ENCODE measurements around the gene ABHD16A. TPM values are rescaled to one million over a fixed set of nuclear protein-coding genes. Genes with fewer than 3 reads are reported as not detected.

Gene ABHD16A
- total RNA-seq, 1 donor from 2014 or later: 54.7 TPM

- DNase-seq (ENCODE audit: low spot score): no peak
- Mint-ChIP-seq H3K27me3 (ENCODE audit: unreplicated experiment) (peaks cover 11% of the 10 kb centered on the region), H3K4me1 (ENCODE audit: unreplicated experiment) (peaks cover 20% of the 10 kb centered on the region), H3K27ac (ENCODE audit: unreplicated experiment) (no peak overlapping the region), H3K36me3 (ENCODE audit: low read depth, unreplicated experiment) (peaks cover 10% of the 10 kb centered on the region), H3K4me3 (ENCODE audit: unreplicated experiment) (peak overlapping the region; percentile 86), H3K9me3 (ENCODE audit: unreplicated experiment) (no peaks in the 10 kb centered on the region)
- no peak for TF ChIP-seq CTCF (IDR thresholded peaks at IDR 0.05; ENCODE audit: unreplicated experiment)
These were observed 19.5 kb downstream of the ABHD16A start for GRCh38 chr6:31683591-31683990.

GRCh38 chr6:31681135-31681671 is 21.9 kb downstream of the ABHD16A start:
- H3K4me3 Mint-ChIP-seq (ENCODE audit: unreplicated experiment): peak overlapping the region; percentile 84

GRCh38 chr6:31680226-31681134 is 22.6 kb downstream of the ABHD16A start, which contains the start of gene LY6G5C:
Gene LY6G5C, minus strand, starts transcription at chr6:31681067. Its CDS starts 694 bp downstream, at chr6:31680373.
- TF ChIP-seq CTCF (IDR thresholded peaks at IDR 0.05; ENCODE audit: unreplicated experiment): peak; percentile 29
- Mint-ChIP-seq H3K4me1 (ENCODE audit: unreplicated experiment) (peaks cover 24% of the 10 kb centered on the region), H3K27ac (ENCODE audit: unreplicated experiment) (peak within 1 kb of the TSS; percentile 88), H3K36me3 (ENCODE audit: low read depth, unreplicated experiment) (peaks cover 15% of the 10 kb centered on the region), H3K9me3 (ENCODE audit: unreplicated experiment) (no peaks in the 10 kb centered on the region), H3K27me3 (ENCODE audit: unreplicated experiment) (peaks cover 13% of the 10 kb centered on the region), H3K4me3 (ENCODE audit: unreplicated experiment) (peak within 1 kb of the TSS; percentile 84)
- DNase-seq (ENCODE audit: low spot score): peak; percentile 63

More at GRCh38 chr6:31681135-31681671, 21.9 kb downstream of the ABHD16A start:
- TF ChIP-seq CTCF (IDR thresholded peaks at IDR 0.05; ENCODE audit: unreplicated experiment): no peak
- H3K36me3 Mint-ChIP-seq (ENCODE audit: low read depth, unreplicated experiment): peaks cover 17% of the 10 kb centered on the region
- peak; percentile 45 for DNase-seq (ENCODE audit: low spot score)
- peak overlapping the region; percentile 88 for H3K27ac Mint-ChIP-seq (ENCODE audit: unreplicated experiment)
- H3K9me3 Mint-ChIP-seq (ENCODE audit: unreplicated experiment): no peaks in the 10 kb centered on the region
- H3K27me3 Mint-ChIP-seq (ENCODE audit: unreplicated experiment): peaks cover 13% of the 10 kb centered on the region
- H3K4me1 Mint-ChIP-seq (ENCODE audit: unreplicated experiment): peaks cover 24% of the 10 kb centered on the region

- no peak for TF ChIP-seq CTCF (IDR thresholded peaks at IDR 0.05; ENCODE audit: unreplicated experiment)
- DNase-seq (ENCODE audit: low spot score): no peak
- Mint-ChIP-seq H3K36me3 (ENCODE audit: low read depth, unreplicated experiment) (peaks cover 14% of the 10 kb centered on the region), H3K4me1 (ENCODE audit: unreplicated experiment) (peaks cover 20% of the 10 kb centered on the region), H3K9me3 (ENCODE audit: unreplicated experiment) (no peaks in the 10 kb centered on the region), H3K27ac (ENCODE audit: unreplicated experiment) (no peak overlapping the region), H3K27me3 (ENCODE audit: unreplicated experiment) (peaks cover 13% of the 10 kb centered on the region), H3K4me3 (ENCODE audit: unreplicated experiment) (peak overlapping the region; percentile 52)
These were observed 25.2 kb downstream of the ABHD16A start for GRCh38 chr6:31677955-31678354.

GRCh38 chr6:31676904-31677303 is 26.2 kb downstream of the ABHD16A start:
- Mint-ChIP-seq H3K27me3 (ENCODE audit: unreplicated experiment) (peaks cover 13% of the 10 kb centered on the region), H3K27ac (ENCODE audit: unreplicated experiment) (no peak overlapping the region), H3K36me3 (ENCODE audit: low read depth, unreplicated experiment) (peaks cover 18% of the 10 kb centered on the region), H3K4me3 (ENCODE audit: unreplicated experiment) (peak overlapping the region; percentile 56), H3K4me1 (ENCODE audit: unreplicated experiment) (peaks cover 20% of the 10 kb centered on the region), H3K9me3 (ENCODE audit: unreplicated experiment) (no peaks in the 10 kb centered on the region)
- DNase-seq (ENCODE audit: low spot score): no peak
- TF ChIP-seq CTCF (IDR thresholded peaks at IDR 0.05; ENCODE audit: unreplicated experiment): no peak
